Measurements from ENCODE around the gene CDC42BPA.

- TF ChIP-seq ZNF772 (CRISPR knock-in tag; IDR thresholded peaks at IDR 0.05) = no peak
- no peak for TF ChIP-seq KLF6 (CRISPR knock-in tag; IDR thresholded peaks at IDR 0.05)
- TF ChIP-seq CREB1 (IDR thresholded peaks at IDR 0.05) = no peak
- TF ChIP-seq CREB1 (CRISPR knock-in tag; IDR thresholded peaks at IDR 0.05) = no peak
- no peak for TF ChIP-seq EZH2 (conservative IDR thresholded peaks at IDR 0.05; ENCODE audit: low read depth, low read length)
- no peak for TF ChIP-seq CHD2 (IDR thresholded peaks at IDR 0.05; ENCODE audit: low read depth, low read length)
- no peak for TF ChIP-seq EP300 (IDR thresholded peaks at IDR 0.05; ENCODE audit: low read depth in 2 of 2, low read length in 2 of 2)
- no peak for TF ChIP-seq EP300 (CRISPR knock-in tag; IDR thresholded peaks at IDR 0.05; ENCODE audit: borderline replicate concordance)
- TF ChIP-seq TRIM24 (CRISPR knock-in tag; IDR thresholded peaks at IDR 0.05) = no peak
- TF ChIP-seq PAX8 (CRISPR knock-in tag; IDR thresholded peaks at IDR 0.05; ENCODE audit: borderline replicate concordance) = no peak
- no peak for TF ChIP-seq ZBTB26 (CRISPR knock-in tag; IDR thresholded peaks at IDR 0.05; ENCODE audit: borderline replicate concordance)
- TF ChIP-seq ZBTB7A (CRISPR knock-in tag; IDR thresholded peaks at IDR 0.05) = no peak
- no peak for TF ChIP-seq ZNF121 (CRISPR knock-in tag; IDR thresholded peaks at IDR 0.05)
- TF ChIP-seq ZNF431 (CRISPR knock-in tag; IDR thresholded peaks at IDR 0.05; ENCODE audit: borderline replicate concordance, low read depth) = no peak
- TF ChIP-seq RFX5 (IDR thresholded peaks at IDR 0.05; ENCODE audit: low read depth, low read length) = no peak
- no peak for TF ChIP-seq POLR2AphosphoS2 (IDR thresholded peaks at IDR 0.05; ENCODE audit: low read depth, low read length)
Observed at GRCh38 chr1:226978432-226979114, 339.7 kb downstream of the CDC42BPA start.
